ENCODE results near the gene CFTR. TPM values are rescaled to one million over a fixed set of nuclear protein-coding genes. Genes with fewer than 3 reads are reported as not detected.
"Not testable (repeated sequence)": the region's sequence is repeated elsewhere in the genome, so short reads cannot be mapped to it uniquely, and the experiment has no call there.

The CFTR gene
- total and polyA plus RNA-seq, 3 donors from 2014 or later = 5.1 to 6.9 (median 5.1) TPM

DNA sequence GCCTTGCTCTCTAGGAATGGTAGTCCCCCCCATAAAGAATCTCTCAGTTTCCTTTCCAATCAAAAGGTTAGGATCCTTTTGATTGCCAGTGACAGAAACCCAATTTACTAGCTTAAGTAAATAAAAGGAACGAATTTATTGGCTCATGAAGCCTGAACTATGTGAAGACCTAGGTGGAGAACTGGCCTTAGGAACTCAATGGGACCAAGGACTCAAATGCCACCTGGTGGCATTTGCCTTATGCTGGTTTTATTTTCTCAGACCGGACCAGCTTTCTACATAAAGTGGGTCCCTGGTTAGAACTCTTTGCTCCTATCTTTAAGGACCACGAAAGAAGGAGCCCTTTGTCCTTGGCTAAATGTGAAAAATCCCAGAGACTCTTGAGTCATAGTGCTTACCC lies 25.4 kb downstream of the CFTR start:
- H3K4me3 ChIP-seq = no peak overlapping the region
- intact Hi-C loops (cut with DNase I; ENCODE audit: low total_unique reads) = no loop called here
- no peaks in the 10 kb centered on the region for H3K4me1 ChIP-seq
- no peaks in the 10 kb centered on the region for H3K36me3 ChIP-seq (ENCODE audit: low read depth, missing control alignments)
- WGBS, 2 donors = 68 to 72% methylated on average over 3 of the region's 3 CpGs
- no peak for TF ChIP-seq POLR2A (IDR thresholded peaks at IDR 0.05)
- TF ChIP-seq, protein P1, sequence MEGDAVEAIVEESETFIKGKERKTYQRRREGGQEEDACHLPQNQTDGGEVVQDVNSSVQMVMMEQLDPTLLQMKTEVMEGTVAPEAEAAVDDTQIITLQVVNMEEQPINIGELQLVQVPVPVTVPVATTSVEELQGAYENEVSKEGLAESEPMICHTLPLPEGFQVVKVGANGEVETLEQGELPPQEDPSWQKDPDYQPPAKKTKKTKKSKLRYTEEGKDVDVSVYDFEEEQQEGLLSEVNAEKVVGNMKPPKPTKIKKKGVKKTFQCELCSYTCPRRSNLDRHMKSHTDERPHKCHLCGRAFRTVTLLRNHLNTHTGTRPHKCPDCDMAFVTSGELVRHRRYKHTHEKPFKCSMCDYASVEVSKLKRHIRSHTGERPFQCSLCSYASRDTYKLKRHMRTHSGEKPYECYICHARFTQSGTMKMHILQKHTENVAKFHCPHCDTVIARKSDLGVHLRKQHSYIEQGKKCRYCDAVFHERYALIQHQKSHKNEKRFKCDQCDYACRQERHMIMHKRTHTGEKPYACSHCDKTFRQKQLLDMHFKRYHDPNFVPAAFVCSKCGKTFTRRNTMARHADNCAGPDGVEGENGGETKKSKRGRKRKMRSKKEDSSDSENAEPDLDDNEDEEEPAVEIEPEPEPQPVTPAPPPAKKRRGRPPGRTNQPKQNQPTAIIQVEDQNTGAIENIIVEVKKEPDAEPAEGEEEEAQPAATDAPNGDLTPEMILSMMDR (IDR thresholded peaks at IDR 0.05) = no peak
- DNase-seq = no peak
- no peaks in the 10 kb centered on the region for H3K27me3 ChIP-seq
- no peak overlapping the region for H3K27ac ChIP-seq
- H3K9me3 ChIP-seq = no peaks in the 10 kb centered on the region

DNA sequence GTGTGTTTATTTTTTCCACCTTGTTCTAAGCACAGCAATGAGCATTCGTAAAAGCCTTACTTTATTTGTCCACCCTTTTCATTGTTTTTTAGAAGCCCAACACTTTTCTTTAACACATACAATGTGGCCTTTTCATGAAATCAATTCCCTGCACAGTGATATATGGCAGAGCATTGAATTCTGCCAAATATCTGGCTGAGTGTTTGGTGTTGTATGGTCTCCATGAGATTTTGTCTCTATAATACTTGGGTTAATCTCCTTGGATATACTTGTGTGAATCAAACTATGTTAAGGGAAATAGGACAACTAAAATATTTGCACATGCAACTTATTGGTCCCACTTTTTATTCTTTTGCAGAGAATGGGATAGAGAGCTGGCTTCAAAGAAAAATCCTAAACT lies 28.9 kb downstream of the CFTR start:
- Histone ChIP-seq H3K4me3 (no peak overlapping the region), H3K27me3 (no peaks in the 10 kb centered on the region), H3K36me3 (ENCODE audit: low read depth, missing control alignments) (no peaks in the 10 kb centered on the region), H3K4me1 (no peaks in the 10 kb centered on the region), H3K9me3 (no peaks in the 10 kb centered on the region), H3K27ac (no peak overlapping the region)
- intact Hi-C loops (cut with DNase I; ENCODE audit: low total_unique reads) = no loop called here
- DNase-seq = no peak
- 90 to 95% methylated on average over 1 of the region's 1 CpG for WGBS, 2 donors
- TF ChIP-seq, protein P1 (IDR thresholded peaks at IDR 0.05) = no peak
- TF ChIP-seq POLR2A (IDR thresholded peaks at IDR 0.05) = no peak

DNA sequence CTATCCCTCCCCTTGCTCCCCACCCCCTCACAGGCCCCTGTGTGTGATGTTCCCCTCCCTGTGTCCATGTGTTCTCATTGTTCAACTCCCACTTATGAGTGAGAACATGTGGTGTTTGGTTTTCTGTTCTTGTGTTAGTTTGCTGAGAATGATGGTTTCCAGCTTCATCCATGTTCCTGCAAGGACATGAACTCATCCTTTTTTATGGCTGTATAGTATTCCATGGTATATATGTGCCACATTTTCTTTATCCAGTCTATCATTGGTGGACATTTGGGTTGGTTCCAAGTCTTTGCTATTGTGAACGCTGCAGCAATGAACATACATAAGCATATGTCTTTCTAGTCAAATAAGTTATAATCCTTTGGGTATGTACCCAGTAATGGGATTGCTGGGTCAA lies 37.4 kb downstream of the CFTR start:
- WGBS, 2 donors = 88 to 93% methylated on average over 1 of the region's 1 CpG
- H3K4me1 ChIP-seq; H3K4me3 ChIP-seq; H3K36me3 ChIP-seq (ENCODE audit: low read depth, missing control alignments); H3K27ac ChIP-seq; intact Hi-C loops (cut with DNase I; ENCODE audit: low total_unique reads); DNase-seq; H3K9me3 ChIP-seq; H3K27me3 ChIP-seq: not testable (repeated sequence)

DNA sequence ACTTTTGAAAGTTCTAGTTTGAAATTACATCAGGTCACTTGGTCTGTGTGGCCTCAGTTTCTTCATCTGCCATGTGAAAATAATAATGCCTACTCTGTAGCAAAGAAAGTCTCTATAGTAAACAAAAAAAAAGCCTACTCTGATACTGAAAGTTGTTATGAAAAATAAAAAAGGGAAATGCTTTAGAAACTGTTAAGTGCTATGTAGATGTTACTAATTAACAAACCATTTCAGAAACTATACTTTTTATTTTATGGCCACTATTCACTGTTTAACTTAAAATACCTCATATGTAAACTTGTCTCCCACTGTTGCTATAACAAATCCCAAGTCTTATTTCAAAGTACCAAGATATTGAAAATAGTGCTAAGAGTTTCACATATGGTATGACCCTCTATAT lies 50.6 kb downstream of the CFTR start:
- H3K4me1 ChIP-seq = no peaks in the 10 kb centered on the region
- intact Hi-C loops (cut with DNase I; ENCODE audit: low total_unique reads) = no loop called here
- H3K4me3 ChIP-seq = no peak overlapping the region
- no peaks in the 10 kb centered on the region for H3K27me3 ChIP-seq
- DNase-seq = no peak
- no peak for TF ChIP-seq POLR2A (IDR thresholded peaks at IDR 0.05)
- TF ChIP-seq, protein P1 (IDR thresholded peaks at IDR 0.05) = no peak
- no peak overlapping the region for H3K27ac ChIP-seq
- H3K9me3 ChIP-seq = no peaks in the 10 kb centered on the region
- no peaks in the 10 kb centered on the region for H3K36me3 ChIP-seq (ENCODE audit: low read depth, missing control alignments)

DNA sequence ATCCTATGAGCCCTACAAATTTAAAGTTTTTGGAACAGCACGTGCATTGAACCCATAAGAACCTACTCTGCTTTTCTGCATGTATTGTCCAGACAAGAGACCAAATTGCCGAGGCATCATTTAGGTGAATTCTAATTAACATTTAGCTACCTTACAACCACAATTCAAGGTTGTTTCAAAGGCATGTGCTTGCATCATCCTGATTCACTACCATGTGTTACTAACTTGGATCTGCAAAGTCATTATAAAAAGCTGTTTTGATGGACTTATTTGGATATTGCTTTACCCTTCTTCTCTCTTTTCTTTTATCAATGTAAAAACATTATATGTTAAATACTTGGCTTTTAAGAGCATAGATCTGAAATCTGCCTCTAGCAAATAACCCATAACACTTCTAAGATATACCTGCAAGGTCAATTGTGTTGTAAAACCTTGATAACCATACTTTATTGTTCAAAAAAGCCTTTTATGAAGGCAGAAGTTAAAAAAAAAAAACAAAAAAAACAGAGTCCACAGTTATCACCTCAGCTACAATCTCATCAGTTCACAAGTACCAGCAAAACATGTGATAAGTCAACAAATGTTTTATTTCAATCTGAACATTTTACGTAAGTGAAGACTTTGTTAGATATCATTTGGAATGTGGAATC lies 51.9 kb downstream of the CFTR start:
- 64 to 82% methylated on average over 3 of the region's 3 CpGs for WGBS, 2 donors
- Histone ChIP-seq H3K27ac (no peak overlapping the region), H3K9me3 (no peaks in the 10 kb centered on the region), H3K4me1 (no peaks in the 10 kb centered on the region), H3K4me3 (no peak overlapping the region), H3K27me3 (no peaks in the 10 kb centered on the region), H3K36me3 (ENCODE audit: low read depth, missing control alignments) (no peaks in the 10 kb centered on the region)
- intact Hi-C loops (cut with DNase I; ENCODE audit: low total_unique reads) = no loop called here
- no peak for DNase-seq
- TF ChIP-seq, protein P1 (IDR thresholded peaks at IDR 0.05) = no peak
- TF ChIP-seq POLR2A (IDR thresholded peaks at IDR 0.05) = no peak
